ENCODE results near the gene ARAP1. TPM values are rescaled to one million over a fixed set of nuclear protein-coding genes. Genes with fewer than 3 reads are reported as not detected.
A peak's percentile ranks its signal among the peaks of the same experiment; 100 is the strongest.

The ARAP1 gene
- total RNA-seq, 2 experiments from 2014 or later = 64.7 to 70.1 TPM

- no peak overlapping the region for H3K4me3 Mint-ChIP-seq
- H3K27me3 Mint-ChIP-seq (ENCODE audit: low read depth) = no peaks in the 10 kb centered on the region
- H3K27ac Mint-ChIP-seq = no peak overlapping the region
Measured at GRCh38 chr11:72754544-72755155, 2.4 kb upstream of the ARAP1 start.

GRCh38 chr11:72754149-72754543 lies 1.9 kb upstream of the ARAP1 start:
- CTCF ChIA-PET = no interaction called here
- Mint-ChIP-seq H3K36me3 (ENCODE audit: low read depth) (no peaks in the 10 kb centered on the region), H3K9me3 (no peaks in the 10 kb centered on the region), H3K4me1 (ENCODE audit: low read depth) (peaks cover 33% of the 10 kb centered on the region), H3K27me3 (ENCODE audit: low read depth) (no peaks in the 10 kb centered on the region), H3K4me3 (no peak overlapping the region), H3K27ac (no peak overlapping the region)
- DNase-seq = no peak
- intact Hi-C loops (cut with micrococcal nuclease) = no loop called here

More at GRCh38 chr11:72754544-72755155, 2.4 kb upstream of the ARAP1 start:
- peaks cover 29% of the 10 kb centered on the region for H3K4me1 Mint-ChIP-seq (ENCODE audit: low read depth)
- no peaks in the 10 kb centered on the region for H3K36me3 Mint-ChIP-seq (ENCODE audit: low read depth)
- CTCF ChIA-PET = no interaction called here
- no peaks in the 10 kb centered on the region for H3K9me3 Mint-ChIP-seq
- intact Hi-C loops (cut with micrococcal nuclease) = no loop called here
- DNase-seq = no peak

GRCh38 chr11:72753341-72754148 lies 1.3 kb upstream of the ARAP1 start:
- no peak overlapping the region for H3K27ac Mint-ChIP-seq

GRCh38 chr11:72751116-72752087 lies 806 bp downstream of the ARAP1 start:
- H3K27me3 Mint-ChIP-seq (ENCODE audit: low read depth) = no peaks in the 10 kb centered on the region
- CTCF ChIA-PET = interaction anchor here (0.6 to 1.1 kb wide), 2 partner anchors 13 to 26 kb away, joined by 3 read pairs; no protein-coding TSS in a partner anchor
- peak overlapping the region; percentile 66 for H3K27ac Mint-ChIP-seq
- peak overlapping the region; percentile 89 for H3K4me3 Mint-ChIP-seq
- intact Hi-C loops (cut with micrococcal nuclease) = loop anchor here (1.0 kb wide), 3 partner anchors 15 to 43 kb away; partner anchors contain the start of gene STARD10
- DNase-seq = no peak
- no peaks in the 10 kb centered on the region for H3K9me3 Mint-ChIP-seq
- H3K4me1 Mint-ChIP-seq (ENCODE audit: low read depth) = peaks cover 42% of the 10 kb centered on the region
- peaks cover 2% of the 10 kb centered on the region for H3K36me3 Mint-ChIP-seq (ENCODE audit: low read depth)

More at GRCh38 chr11:72753341-72754148, 1.3 kb upstream of the ARAP1 start:
- no peaks in the 10 kb centered on the region for H3K9me3 Mint-ChIP-seq
- peaks cover 39% of the 10 kb centered on the region for H3K4me1 Mint-ChIP-seq (ENCODE audit: low read depth)
- intact Hi-C loops (cut with micrococcal nuclease) = no loop called here
- CTCF ChIA-PET = interaction anchor here (1.3 to 1.4 kb wide), 2 partner anchors 28 to 39 kb away, joined by 7 to 8 read pairs; no protein-coding TSS in a partner anchor
- peak overlapping the region; percentile 89 for H3K4me3 Mint-ChIP-seq
- no peaks in the 10 kb centered on the region for H3K27me3 Mint-ChIP-seq (ENCODE audit: low read depth)
- DNase-seq = no peak
- peaks cover under 1% of the 10 kb centered on the region for H3K36me3 Mint-ChIP-seq (ENCODE audit: low read depth)

GRCh38 chr11:72750556-72751115 lies 1.6 kb downstream of the ARAP1 start:
- no peaks in the 10 kb centered on the region for H3K9me3 Mint-ChIP-seq
- H3K4me3 Mint-ChIP-seq = peak overlapping the region; percentile 89
- H3K27me3 Mint-ChIP-seq (ENCODE audit: low read depth) = no peaks in the 10 kb centered on the region
- peaks cover 45% of the 10 kb centered on the region for H3K4me1 Mint-ChIP-seq (ENCODE audit: low read depth)
- intact Hi-C loops (cut with micrococcal nuclease) = no loop called here
- H3K27ac Mint-ChIP-seq = no peak overlapping the region
- no peak for DNase-seq
- CTCF ChIA-PET = interaction anchor here (0.6 to 1.1 kb wide), 3 partner anchors 14 to 25 kb away, joined by 3 read pairs; no protein-coding TSS in a partner anchor
- peaks cover 2% of the 10 kb centered on the region for H3K36me3 Mint-ChIP-seq (ENCODE audit: low read depth)

- no peak for DNase-seq
- Mint-ChIP-seq H3K4me1 (ENCODE audit: low read depth) (peaks cover 45% of the 10 kb centered on the region), H3K4me3 (no peak overlapping the region), H3K27me3 (ENCODE audit: low read depth) (no peaks in the 10 kb centered on the region), H3K36me3 (ENCODE audit: low read depth) (peaks cover 2% of the 10 kb centered on the region), H3K9me3 (no peaks in the 10 kb centered on the region), H3K27ac (peak overlapping the region; percentile 18)
- intact Hi-C loops (cut with micrococcal nuclease) = no loop called here
- CTCF ChIA-PET = interaction anchor here (0.9 to 1.1 kb wide), 2 partner anchors 23 to 25 kb away, joined by 3 read pairs; no protein-coding TSS in a partner anchor
Measured at GRCh38 chr11:72750086-72750485, 2.1 kb downstream of the ARAP1 start.

- H3K27ac Mint-ChIP-seq = no peak overlapping the region
- no peak overlapping the region for H3K4me3 Mint-ChIP-seq
- DNase-seq = no peak
- no peaks in the 10 kb centered on the region for H3K9me3 Mint-ChIP-seq
- no peaks in the 10 kb centered on the region for H3K27me3 Mint-ChIP-seq (ENCODE audit: low read depth)
- intact Hi-C loops (cut with micrococcal nuclease) = no loop called here
- H3K36me3 Mint-ChIP-seq (ENCODE audit: low read depth) = peaks cover 2% of the 10 kb centered on the region
- CTCF ChIA-PET = interaction anchor here (1.5 to 2.5 kb wide), 3 partner anchors 22 to 63 kb away, joined by 5 to 6 read pairs (median 6); no protein-coding TSS in a partner anchor
- peaks cover 53% of the 10 kb centered on the region for H3K4me1 Mint-ChIP-seq (ENCODE audit: low read depth)
Measured at GRCh38 chr11:72747289-72747855, 4.8 kb downstream of the ARAP1 start.

GRCh38 chr11:72746821-72747220 lies 5.4 kb downstream of the ARAP1 start:
- intact Hi-C loops (cut with micrococcal nuclease) = no loop called here
- peaks cover 58% of the 10 kb centered on the region for H3K4me1 Mint-ChIP-seq (ENCODE audit: low read depth)
- CTCF ChIA-PET = interaction anchor here (1.5 to 2.5 kb wide), 3 partner anchors 22 to 63 kb away, joined by 5 to 6 read pairs (median 6); no protein-coding TSS in a partner anchor

GRCh38 chr11:72745925-72746550 lies 6.2 kb downstream of the ARAP1 start:
- H3K36me3 Mint-ChIP-seq (ENCODE audit: low read depth) = peaks cover 2% of the 10 kb centered on the region
- H3K4me1 Mint-ChIP-seq (ENCODE audit: low read depth) = peaks cover 58% of the 10 kb centered on the region
- DNase-seq = no peak
- H3K27ac Mint-ChIP-seq = no peak overlapping the region
- CTCF ChIA-PET = interaction anchor here (1.2 to 1.7 kb wide), 3 partner anchors 21 to 47 kb away, joined by 5 to 6 read pairs (median 5); no protein-coding TSS in a partner anchor
- no peaks in the 10 kb centered on the region for H3K27me3 Mint-ChIP-seq (ENCODE audit: low read depth)
- intact Hi-C loops (cut with micrococcal nuclease) = no loop called here
- no peak overlapping the region for H3K4me3 Mint-ChIP-seq
- H3K9me3 Mint-ChIP-seq = no peaks in the 10 kb centered on the region

More at GRCh38 chr11:72746821-72747220, 5.4 kb downstream of the ARAP1 start:
- Mint-ChIP-seq H3K27me3 (ENCODE audit: low read depth) (no peaks in the 10 kb centered on the region), H3K9me3 (no peaks in the 10 kb centered on the region), H3K4me3 (no peak overlapping the region), H3K36me3 (ENCODE audit: low read depth) (peaks cover 2% of the 10 kb centered on the region), H3K27ac (no peak overlapping the region)
- DNase-seq = no peak

GRCh38 chr11:72745511-72745910 lies 6.7 kb downstream of the ARAP1 start:
- Mint-ChIP-seq H3K27ac (no peak overlapping the region), H3K27me3 (ENCODE audit: low read depth) (no peaks in the 10 kb centered on the region), H3K9me3 (no peaks in the 10 kb centered on the region), H3K4me3 (no peak overlapping the region), H3K4me1 (ENCODE audit: low read depth) (peaks cover 58% of the 10 kb centered on the region), H3K36me3 (ENCODE audit: low read depth) (peaks cover 2% of the 10 kb centered on the region)
- intact Hi-C loops (cut with micrococcal nuclease) = no loop called here
- DNase-seq = no peak
- CTCF ChIA-PET = interaction anchor here (1.2 to 1.5 kb wide), 2 partner anchors 37 to 47 kb away, joined by 5 read pairs; no protein-coding TSS in a partner anchor

- Mint-ChIP-seq H3K27ac (peak overlapping the region; percentile 4), H3K9me3 (no peaks in the 10 kb centered on the region), H3K36me3 (ENCODE audit: low read depth) (peaks cover 2% of the 10 kb centered on the region), H3K4me1 (ENCODE audit: low read depth) (peaks cover 61% of the 10 kb centered on the region), H3K4me3 (no peak overlapping the region), H3K27me3 (ENCODE audit: low read depth) (no peaks in the 10 kb centered on the region)
- intact Hi-C loops (cut with micrococcal nuclease) = no loop called here
- no peak for DNase-seq
- CTCF ChIA-PET = interaction anchor here (1.2 kb wide), 1 partner anchor 48 kb away, joined by 5 read pairs; no protein-coding TSS in a partner anchor
Measured at GRCh38 chr11:72744474-72744873, 7.7 kb downstream of the ARAP1 start.

All from activated naive CD4-positive, alpha-beta T cell treated with anti-CD3 and anti-CD28 coated beads for 36 hours (primary cell).